ENCODE measurements around the gene ARHGAP27. TPM values are rescaled to one million over a fixed set of nuclear protein-coding genes. Genes with fewer than 3 reads are reported as not detected.

The ARHGAP27 gene
- total RNA-seq, 5 donors from 2014 or later (not counting 1 experiment from before 2014, with no cell fraction given), result 56.4 to 120 (median 113) TPM

DNA sequence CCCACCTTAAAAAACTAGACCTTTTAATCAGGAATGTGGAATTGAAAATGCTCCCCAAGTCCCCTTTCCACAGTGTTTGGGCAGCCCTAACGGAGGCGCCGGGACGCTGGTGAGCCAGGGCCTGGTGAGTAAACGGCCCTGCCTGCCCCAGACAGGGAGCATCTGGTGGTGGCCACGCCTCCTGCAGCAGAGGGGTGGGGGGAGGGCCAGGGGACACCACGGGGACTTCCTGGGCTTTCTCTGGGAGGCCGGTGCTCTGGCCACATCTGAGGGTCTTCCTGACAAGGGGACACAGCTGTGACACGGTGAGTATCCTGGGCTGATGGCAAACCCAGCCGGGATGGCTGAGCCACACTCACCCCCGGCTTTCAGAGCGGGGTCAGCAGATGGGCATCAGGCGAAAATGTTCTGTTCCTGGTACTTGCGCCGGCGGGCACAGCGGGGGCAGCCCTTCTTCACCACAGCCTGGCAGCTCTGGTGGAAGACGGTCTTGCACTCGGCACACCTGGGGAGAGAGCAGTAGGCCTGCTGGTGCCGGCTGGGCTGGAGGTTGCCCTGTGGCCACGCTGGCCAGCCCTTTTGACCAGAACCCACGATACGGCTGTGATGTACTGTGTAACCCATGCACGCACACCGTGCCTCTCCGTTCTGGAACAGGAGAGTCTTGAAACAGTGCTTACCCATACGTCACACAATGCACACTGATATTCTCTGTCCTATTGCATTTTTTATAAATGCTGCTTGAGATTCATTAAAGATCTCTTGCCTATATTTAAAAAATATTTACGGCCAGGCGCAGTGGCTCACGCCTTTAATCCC lies 5.0 kb upstream of the ARHGAP27 start:
- Mint-ChIP-seq H3K9me3 (no peaks in the 10 kb centered on the region), H3K4me1 (peaks cover 0 to 17% (median 12%) of the 10 kb centered on the region in 3 donors), H3K4me3 (no peak overlapping the region), H3K27me3 (no peaks in the 10 kb centered on the region), H3K36me3 (peaks cover 6% of the 10 kb centered on the region), H3K27ac (no peak overlapping the region)
- ATAC-seq (replicated peaks in 1 of 4) (no peak), DNase-seq (no peak)
- ChIA-PET CTCF (no interaction called here), POLR2A (no interaction called here)
- peaks cover 6 to 24% of the 10 kb centered on the region in 2 donors for H3K36me3 ChIP-seq (ENCODE audit: control insufficient read depth in 2 of 2, extremely low read depth in 1 of 2, insufficient read depth in 1 of 2, low read length in 1 of 2)
- WGBS (ENCODE audit: insufficient coverage), result 85% methylated on average over 19 of the region's 30 CpGs
- H3K4me3 ChIP-seq (ENCODE audit: control insufficient read depth in 1 of 2, extremely low read depth in 1 of 2, low read length in 1 of 2), result no peak overlapping the region
- H3K27ac ChIP-seq (ENCODE audit: low read length), result no peak overlapping the region
- H3K9me3 ChIP-seq, result no peaks in the 10 kb centered on the region
- H3K4me1 ChIP-seq (ENCODE audit: control insufficient read depth in 1 of 2, extremely low read depth in 1 of 2, insufficient read depth in 2 of 2, low read length in 2 of 2), result peaks cover 0 to 14% of the 10 kb centered on the region in 2 experiments
- no peaks in the 10 kb centered on the region for H3K27me3 ChIP-seq (replicated peaks in 1 of 2; ENCODE audit: control insufficient read depth in 2 of 2, extremely low read depth in 1 of 2, insufficient read depth in 2 of 2, low read length in 1 of 2)

DNA sequence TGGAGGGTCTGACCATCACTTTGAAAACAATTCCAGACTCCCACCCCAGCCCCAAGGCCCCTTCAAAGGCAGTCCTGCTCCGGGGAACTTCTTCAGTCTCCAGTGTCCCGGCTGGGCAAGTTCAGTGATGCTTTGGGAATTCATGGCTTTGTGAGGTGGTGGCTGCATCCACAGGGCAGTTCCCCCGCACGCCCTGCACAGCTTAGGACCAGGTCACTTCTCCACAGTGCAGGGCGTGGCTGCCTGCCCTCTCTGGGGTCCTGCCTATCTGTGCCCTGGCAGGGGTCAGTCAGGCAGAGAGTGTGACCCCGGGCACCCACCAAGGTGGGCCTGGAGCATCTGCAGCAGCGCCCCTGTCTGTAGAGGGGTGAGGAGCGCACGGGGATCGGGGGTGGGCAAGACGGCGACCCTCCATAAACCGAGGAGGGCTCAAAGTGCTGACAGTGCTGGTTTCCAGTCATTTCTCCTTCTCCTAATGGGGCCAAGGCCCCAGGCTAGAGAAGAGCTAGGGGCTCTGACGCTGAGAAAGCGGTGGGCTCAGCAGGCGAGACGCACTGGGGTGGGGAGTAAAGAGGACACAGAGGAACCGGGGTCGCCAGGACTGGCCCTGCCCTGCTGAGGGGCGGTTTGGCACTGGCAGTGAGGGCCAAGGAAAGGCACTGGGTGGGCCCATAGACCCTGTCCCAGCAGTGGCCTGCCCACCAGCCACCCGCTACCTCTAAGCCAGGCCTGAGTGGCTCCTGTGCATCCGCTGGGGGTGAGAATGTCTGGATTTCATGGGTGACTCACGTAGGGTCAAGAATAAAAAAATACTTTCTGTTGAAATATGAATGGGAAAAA lies 4.2 kb upstream of the ARHGAP27 start:
- Mint-ChIP-seq H3K27ac (no peak overlapping the region), H3K4me1 (peaks cover 0 to 16% (median 12%) of the 10 kb centered on the region in 3 donors), H3K27me3 (no peaks in the 10 kb centered on the region), H3K9me3 (no peaks in the 10 kb centered on the region), H3K36me3 (peaks cover 6% of the 10 kb centered on the region), H3K4me3 (no peak overlapping the region)
- H3K4me3 ChIP-seq (ENCODE audit: control insufficient read depth in 1 of 2, extremely low read depth in 1 of 2, low read length in 1 of 2), result no peak overlapping the region
- DNase-seq (no peak), ATAC-seq (replicated peaks in 1 of 4) (no peak)
- peaks cover 6 to 24% of the 10 kb centered on the region in 2 donors for H3K36me3 ChIP-seq (ENCODE audit: control insufficient read depth in 2 of 2, extremely low read depth in 1 of 2, insufficient read depth in 1 of 2, low read length in 1 of 2)
- ChIA-PET POLR2A (no interaction called here), CTCF (no interaction called here)
- no peak overlapping the region for H3K27ac ChIP-seq (ENCODE audit: low read length)
- H3K4me1 ChIP-seq (ENCODE audit: control insufficient read depth in 1 of 2, extremely low read depth in 1 of 2, insufficient read depth in 2 of 2, low read length in 2 of 2), result peaks cover 2 to 20% of the 10 kb centered on the region in 2 experiments
- no peaks in the 10 kb centered on the region for H3K9me3 ChIP-seq
- WGBS (ENCODE audit: insufficient coverage), result 96% methylated on average over 14 of the region's 23 CpGs
- H3K27me3 ChIP-seq (replicated peaks in 1 of 2; ENCODE audit: control insufficient read depth in 2 of 2, extremely low read depth in 1 of 2, insufficient read depth in 2 of 2, low read length in 1 of 2), result no peaks in the 10 kb centered on the region

DNA sequence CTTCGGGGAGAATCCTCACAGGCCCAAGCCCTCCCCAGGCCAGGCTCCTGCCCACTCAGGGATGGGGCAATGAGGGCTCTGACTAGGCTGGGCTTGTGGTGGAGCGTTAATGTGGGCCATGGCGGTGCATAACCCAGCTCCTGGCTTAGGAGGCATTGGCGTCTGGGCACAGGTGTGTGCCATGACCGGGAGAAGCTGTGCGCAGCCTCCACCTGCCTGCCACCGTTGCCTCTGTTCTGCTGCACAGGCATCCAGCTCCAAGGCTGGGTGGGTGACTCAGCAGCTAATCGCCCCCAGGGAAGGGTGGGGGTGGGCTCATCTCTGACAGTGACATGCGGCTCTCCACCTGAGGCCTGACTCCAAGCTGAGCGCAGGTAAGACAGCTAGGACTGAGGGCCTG lies 3.5 kb upstream of the ARHGAP27 start:
- H3K27ac Mint-ChIP-seq, result no peak overlapping the region
- H3K36me3 Mint-ChIP-seq, result peaks cover 6% of the 10 kb centered on the region
- no peak for ATAC-seq (replicated peaks in 1 of 4)
- H3K27me3 ChIP-seq (replicated peaks in 1 of 2; ENCODE audit: control insufficient read depth in 2 of 2, extremely low read depth in 1 of 2, insufficient read depth in 2 of 2, low read length in 1 of 2), result no peaks in the 10 kb centered on the region
- 85% methylated on average over 8 of the region's 10 CpGs for WGBS (ENCODE audit: insufficient coverage)
- H3K9me3 ChIP-seq, result no peaks in the 10 kb centered on the region
- H3K4me1 Mint-ChIP-seq, result peaks cover 4 to 14% (median 11%) of the 10 kb centered on the region in 3 donors
- no peaks in the 10 kb centered on the region for H3K9me3 Mint-ChIP-seq
- peaks cover 2 to 27% of the 10 kb centered on the region in 2 experiments for H3K4me1 ChIP-seq (ENCODE audit: control insufficient read depth in 1 of 2, extremely low read depth in 1 of 2, insufficient read depth in 2 of 2, low read length in 2 of 2)
- H3K36me3 ChIP-seq (ENCODE audit: control insufficient read depth in 2 of 2, extremely low read depth in 1 of 2, insufficient read depth in 1 of 2, low read length in 1 of 2), result peaks cover 6 to 24% of the 10 kb centered on the region in 2 donors
- H3K27me3 Mint-ChIP-seq, result no peaks in the 10 kb centered on the region
- POLR2A ChIA-PET, result no interaction called here
- no peak overlapping the region for H3K4me3 ChIP-seq (ENCODE audit: control insufficient read depth in 1 of 2, extremely low read depth in 1 of 2, low read length in 1 of 2)
- H3K4me3 Mint-ChIP-seq, result no peak overlapping the region
- CTCF ChIA-PET, result no interaction called here
- DNase-seq, result no peak
- no peak overlapping the region for H3K27ac ChIP-seq (ENCODE audit: low read length)

DNA sequence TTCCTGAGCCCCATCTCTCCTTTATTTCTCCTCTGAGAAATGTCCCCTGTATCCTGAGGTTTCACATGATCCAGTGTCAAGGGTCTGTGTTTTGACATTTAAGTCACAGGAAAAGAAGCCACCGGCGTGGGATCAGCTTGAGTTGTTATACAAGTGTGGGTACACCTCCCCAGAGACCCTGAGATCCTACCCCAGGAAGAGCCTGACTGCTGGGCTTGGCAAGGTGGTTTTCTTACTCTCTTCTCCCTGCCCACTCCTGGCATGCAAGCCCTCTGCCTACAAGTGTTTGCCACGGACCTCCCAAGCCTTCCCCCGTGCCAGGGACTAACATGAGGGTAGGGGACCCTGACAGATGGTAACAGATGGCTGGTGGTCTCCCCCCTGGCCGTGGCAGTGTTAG lies 2.8 kb upstream of the ARHGAP27 start:
- Histone ChIP-seq H3K4me1 (ENCODE audit: control insufficient read depth in 1 of 2, extremely low read depth in 1 of 2, insufficient read depth in 2 of 2, low read length in 2 of 2) (peaks cover 2 to 27% of the 10 kb centered on the region in 2 experiments), H3K9me3 (no peaks in the 10 kb centered on the region), H3K27me3 (replicated peaks in 1 of 2; ENCODE audit: control insufficient read depth in 2 of 2, extremely low read depth in 1 of 2, insufficient read depth in 2 of 2, low read length in 1 of 2) (peaks cover 0 to 3% of the 10 kb centered on the region in 2 experiments), H3K4me3 (ENCODE audit: control insufficient read depth in 1 of 2, extremely low read depth in 1 of 2, low read length in 1 of 2) (no peak overlapping the region), H3K36me3 (ENCODE audit: control insufficient read depth in 2 of 2, extremely low read depth in 1 of 2, insufficient read depth in 1 of 2, low read length in 1 of 2) (peaks cover 6 to 24% of the 10 kb centered on the region in 2 donors), H3K27ac (ENCODE audit: low read length) (no peak overlapping the region)
- Mint-ChIP-seq H3K4me3 (no peak overlapping the region), H3K4me1 (peaks cover 9 to 14% (median 13%) of the 10 kb centered on the region in 3 donors), H3K27ac (peak overlapping the region; percentile 79 to 84), H3K27me3 (no peaks in the 10 kb centered on the region), H3K36me3 (peaks cover 6% of the 10 kb centered on the region), H3K9me3 (no peaks in the 10 kb centered on the region)
- ATAC-seq (replicated peaks in 1 of 4), result no peak
- ChIA-PET POLR2A (no interaction called here), CTCF (no interaction called here)
- no peak for DNase-seq
- WGBS (ENCODE audit: insufficient coverage), result no CpG with 5 or more reads among the region's 5 CpGs

DNA sequence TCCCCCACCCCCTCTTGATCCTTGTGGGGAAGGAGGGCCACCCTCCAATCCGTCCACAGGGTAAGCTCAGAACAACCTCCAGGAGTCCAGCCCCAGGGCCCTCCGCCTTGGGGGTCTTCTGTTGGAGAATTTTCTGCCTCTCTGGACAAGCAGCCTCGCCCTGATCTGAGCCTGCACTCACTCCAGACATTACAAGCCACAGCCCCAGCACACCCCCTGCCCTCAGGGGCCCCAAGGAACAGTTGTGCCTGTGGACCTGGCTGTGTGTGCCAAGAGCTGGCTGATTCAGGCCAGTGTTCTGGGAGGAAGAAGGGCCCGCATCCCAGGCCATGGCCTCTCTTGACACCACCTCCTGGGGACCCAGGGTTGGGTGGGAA lies 477 bp upstream of the ARHGAP27 start:
- ChIA-PET POLR2A (no interaction called here), CTCF (interaction anchor here in 1 of 2 donors (0.6 kb wide), 1 partner anchor 278 kb away, joined by 7 read pairs; no protein-coding TSS in a partner anchor)
- ATAC-seq (replicated peaks in 1 of 4) (no peak), DNase-seq (no peak)
- Mint-ChIP-seq H3K4me3 (peak overlapping the region; percentile 50 to 82 (median 67)), H3K9me3 (no peaks in the 10 kb centered on the region), H3K36me3 (peaks cover 2% of the 10 kb centered on the region), H3K4me1 (peaks cover 19 to 24% (median 22%) of the 10 kb centered on the region in 3 donors), H3K27ac (peak overlapping the region; percentile 67 to 71), H3K27me3 (no peaks in the 10 kb centered on the region)
- Histone ChIP-seq H3K9me3 (no peaks in the 10 kb centered on the region), H3K27ac (ENCODE audit: low read length) (peak overlapping the region; percentile 12), H3K4me1 (ENCODE audit: control insufficient read depth in 1 of 2, extremely low read depth in 1 of 2, insufficient read depth in 2 of 2, low read length in 2 of 2) (peaks cover 2 to 41% of the 10 kb centered on the region in 2 experiments), H3K36me3 (ENCODE audit: control insufficient read depth in 2 of 2, extremely low read depth in 1 of 2, insufficient read depth in 1 of 2, low read length in 1 of 2) (peaks cover 3 to 13% of the 10 kb centered on the region in 2 donors), H3K27me3 (replicated peaks in 1 of 2; ENCODE audit: control insufficient read depth in 2 of 2, extremely low read depth in 1 of 2, insufficient read depth in 2 of 2, low read length in 1 of 2) (peaks cover 0 to 7% of the 10 kb centered on the region in 2 experiments), H3K4me3 (ENCODE audit: control insufficient read depth in 1 of 2, extremely low read depth in 1 of 2, low read length in 1 of 2) (no peak overlapping the region)
- WGBS (ENCODE audit: insufficient coverage), result no CpG with 5 or more reads among the region's 4 CpGs

DNA sequence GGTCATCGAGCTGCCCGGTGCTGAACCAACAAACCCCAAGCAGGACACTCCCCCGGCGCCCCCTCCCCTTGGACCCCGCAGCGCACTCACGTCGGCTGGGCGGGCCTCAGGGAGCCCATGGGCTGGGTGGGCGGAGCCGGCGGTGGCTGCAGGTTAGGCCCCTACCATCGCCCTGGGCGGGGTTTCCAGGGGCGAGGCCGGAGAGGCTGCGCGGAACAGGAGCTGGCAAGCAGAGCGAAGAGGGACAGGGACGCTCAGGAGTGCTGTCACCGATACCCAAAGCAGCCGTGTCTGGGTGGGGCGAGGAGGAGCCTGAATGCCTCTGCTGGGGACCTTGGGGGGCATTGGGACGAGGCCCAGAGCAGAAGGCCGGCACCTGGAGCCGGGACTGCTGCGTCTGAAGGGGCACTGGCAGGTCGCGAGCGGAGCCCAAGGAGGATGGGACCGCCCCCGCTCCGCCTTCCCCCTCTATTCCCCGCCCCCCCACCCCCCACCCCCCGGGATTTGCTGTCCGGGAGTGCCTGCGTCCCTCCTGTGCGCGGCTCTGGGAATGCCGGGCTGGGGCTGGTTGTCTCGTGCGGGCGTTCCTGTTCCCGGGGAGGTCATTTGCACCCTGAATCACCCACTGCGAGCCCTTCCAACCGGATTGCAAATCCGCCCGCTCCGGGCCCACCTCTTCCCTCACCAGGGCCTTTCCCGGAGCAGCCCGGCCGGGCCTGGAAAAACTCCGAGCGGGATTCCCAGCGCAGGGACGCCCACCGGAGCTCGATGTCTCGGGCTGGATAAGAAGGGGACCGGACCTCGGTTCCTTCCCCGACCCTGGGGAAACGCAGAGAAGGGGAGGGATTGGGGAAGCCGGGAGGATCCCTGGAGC lies 902 bp downstream of the ARHGAP27 start:
- CTCF ChIA-PET, result no interaction called here
- POLR2A ChIA-PET, result no interaction called here
- Histone ChIP-seq H3K27ac (ENCODE audit: low read length) (no peak overlapping the region), H3K36me3 (ENCODE audit: control insufficient read depth in 2 of 2, extremely low read depth in 1 of 2, insufficient read depth in 1 of 2, low read length in 1 of 2) (peaks cover 0 to 6% of the 10 kb centered on the region in 2 donors), H3K4me3 (ENCODE audit: control insufficient read depth in 1 of 2, extremely low read depth in 1 of 2, low read length in 1 of 2) (peak overlapping the region; percentile 63 to 79), H3K9me3 (no peaks in the 10 kb centered on the region), H3K4me1 (ENCODE audit: control insufficient read depth in 1 of 2, extremely low read depth in 1 of 2, insufficient read depth in 2 of 2, low read length in 2 of 2) (peaks cover 2 to 45% of the 10 kb centered on the region in 2 experiments), H3K27me3 (replicated peaks in 1 of 2; ENCODE audit: control insufficient read depth in 2 of 2, extremely low read depth in 1 of 2, insufficient read depth in 2 of 2, low read length in 1 of 2) (peaks cover 0 to 7% of the 10 kb centered on the region in 2 experiments)
- no peak overlapping the region for H3K27ac Mint-ChIP-seq
- ATAC-seq (replicated peaks in 1 of 4) (peak; percentile 63 to 67 (median 65)), DNase-seq (peak; percentile 32 to 75 (median 58))
- WGBS (ENCODE audit: insufficient coverage), result 0% methylated on average over 30 of the region's 64 CpGs
- H3K9me3 Mint-ChIP-seq, result no peaks in the 10 kb centered on the region
- H3K36me3 Mint-ChIP-seq, result no peaks in the 10 kb centered on the region
- no peaks in the 10 kb centered on the region for H3K27me3 Mint-ChIP-seq
- peak overlapping the region; percentile 71 to 82 (median 80) for H3K4me3 Mint-ChIP-seq
- H3K4me1 Mint-ChIP-seq, result peaks cover 23 to 28% (median 25%) of the 10 kb centered on the region in 3 donors
